ENCODE measurements around the gene PPEF1.
"Not testable (repeated sequence)": the region's sequence is repeated elsewhere in the genome, so short reads cannot be mapped to it uniquely, and the experiment has no call there.

PPEF1 gene

DNA sequence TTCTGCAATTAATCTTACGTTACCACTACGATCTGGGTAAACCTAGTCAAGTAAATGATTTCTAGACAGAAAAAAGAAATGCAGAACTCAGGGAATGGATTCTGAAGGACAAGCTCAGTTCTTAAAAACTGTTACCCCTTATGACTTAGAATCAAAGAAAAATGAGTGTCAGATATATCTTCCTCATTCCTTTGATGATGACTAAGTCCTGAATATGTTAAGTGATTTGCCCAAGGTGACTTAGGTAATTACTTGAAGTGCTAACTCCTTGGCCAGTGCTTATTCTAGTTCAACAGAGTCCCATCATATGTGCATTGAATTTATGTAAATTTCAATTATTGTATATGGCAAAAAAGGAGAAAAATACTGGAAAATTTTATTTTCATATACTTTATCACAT lies 92.5 kb downstream of the PPEF1 start:
- no peak for DNase-seq

GRCh38 chrX:18809641-18810040 lies 102.2 kb downstream of the PPEF1 start:
- DNase-seq, result no peak

- no peak for DNase-seq
These were observed 103.0 kb downstream of the PPEF1 start for GRCh38 chrX:18810416-18810815.

DNA sequence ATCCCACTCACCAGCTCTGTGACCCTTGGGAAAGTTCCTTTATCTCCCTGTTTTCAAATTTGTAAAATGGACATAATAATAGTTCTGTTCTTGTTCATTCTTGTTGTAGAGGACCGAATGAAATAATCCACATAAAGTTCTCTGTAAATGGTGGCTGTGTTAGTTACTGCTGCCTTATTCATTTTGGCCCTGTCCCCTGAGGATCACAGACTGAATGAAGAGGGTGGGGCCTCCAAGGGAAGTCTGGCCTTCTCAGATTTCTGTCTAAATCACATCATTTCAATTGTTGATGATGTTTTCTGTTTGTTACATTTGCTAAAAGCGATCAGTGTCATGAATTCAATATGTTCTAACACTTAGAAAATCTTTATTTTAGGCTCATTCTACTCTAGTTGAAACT lies 117.9 kb downstream of the PPEF1 start:
- no peak for DNase-seq

GRCh38 chrX:18828832-18829404 lies 121.5 kb downstream of the PPEF1 start:
- no peak for DNase-seq

GRCh38 chrX:18833071-18833731 lies 125.8 kb downstream of the PPEF1 start:
- no peak for DNase-seq

GRCh38 chrX:18847901-18848300 lies 140.5 kb downstream of the PPEF1 start:
- not testable (repeated sequence) for DNase-seq

DNA sequence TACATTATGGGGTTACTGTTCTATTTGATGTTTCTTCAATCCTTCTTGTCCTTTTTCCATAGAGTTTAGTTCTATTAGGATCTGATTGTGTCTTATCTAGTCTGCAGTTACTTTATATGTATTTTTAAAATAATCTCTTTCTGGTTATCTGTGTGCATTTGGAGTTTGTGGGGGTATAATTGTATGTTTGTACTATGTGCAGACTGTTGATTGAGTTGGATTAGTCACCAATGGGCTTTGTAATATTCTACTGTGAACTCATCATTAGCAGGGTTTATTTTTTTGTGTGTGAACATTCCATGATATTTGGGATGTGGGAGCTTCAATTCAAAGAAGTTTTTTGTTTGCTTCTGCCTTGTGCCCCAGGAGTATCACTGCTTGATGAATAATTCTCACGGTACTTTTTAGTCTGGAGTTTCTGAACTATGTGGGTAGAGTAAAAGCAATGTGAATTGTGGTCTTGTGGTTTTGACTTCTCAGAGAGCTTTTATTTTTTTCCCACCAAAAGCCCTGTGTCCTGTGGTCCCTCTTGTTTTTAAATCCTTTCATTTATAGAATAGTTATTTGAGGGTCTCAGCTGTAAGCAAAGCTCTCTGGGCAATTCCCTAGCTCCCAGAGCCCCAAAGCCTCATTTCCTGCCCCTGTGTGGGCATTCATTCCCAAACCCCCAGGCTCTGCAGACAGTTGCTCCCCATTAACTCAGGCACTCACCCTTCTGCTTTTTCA lies 148.6 kb downstream of the PPEF1 start:
- DNase-seq, result no peak

GRCh38 chrX:18856645-18856997 lies 149.2 kb downstream of the PPEF1 start:
- no peak for DNase-seq

- DNase-seq, result no peak
These were observed 154.1 kb downstream of the PPEF1 start for GRCh38 chrX:18861511-18861910.

DNA sequence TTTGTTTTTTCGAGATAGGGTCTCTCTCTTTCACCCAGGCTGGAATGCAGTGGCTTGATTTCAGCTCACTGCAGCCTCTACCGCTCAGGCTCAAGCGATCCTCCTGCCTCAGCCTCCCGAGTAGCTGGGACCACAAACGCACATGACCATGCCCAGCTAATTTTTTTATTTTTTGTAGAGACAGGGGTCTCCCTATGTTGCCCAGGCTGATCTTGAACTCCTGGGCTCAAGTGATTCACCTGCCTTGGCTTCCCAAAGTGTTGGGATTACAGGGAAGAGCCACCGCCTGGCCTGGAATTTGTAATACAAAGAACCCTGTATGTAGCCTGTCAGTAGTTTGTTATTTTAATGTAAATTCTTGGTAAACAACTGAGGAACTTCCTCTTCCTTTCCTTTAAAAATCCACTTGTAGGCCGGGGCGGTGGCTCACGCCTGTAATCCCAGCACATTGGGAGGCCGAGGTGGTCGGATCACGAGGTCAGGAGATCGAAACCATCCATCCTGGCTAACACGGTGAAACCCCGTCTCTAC lies 157.0 kb downstream of the PPEF1 start:
- no peak for DNase-seq

DNA sequence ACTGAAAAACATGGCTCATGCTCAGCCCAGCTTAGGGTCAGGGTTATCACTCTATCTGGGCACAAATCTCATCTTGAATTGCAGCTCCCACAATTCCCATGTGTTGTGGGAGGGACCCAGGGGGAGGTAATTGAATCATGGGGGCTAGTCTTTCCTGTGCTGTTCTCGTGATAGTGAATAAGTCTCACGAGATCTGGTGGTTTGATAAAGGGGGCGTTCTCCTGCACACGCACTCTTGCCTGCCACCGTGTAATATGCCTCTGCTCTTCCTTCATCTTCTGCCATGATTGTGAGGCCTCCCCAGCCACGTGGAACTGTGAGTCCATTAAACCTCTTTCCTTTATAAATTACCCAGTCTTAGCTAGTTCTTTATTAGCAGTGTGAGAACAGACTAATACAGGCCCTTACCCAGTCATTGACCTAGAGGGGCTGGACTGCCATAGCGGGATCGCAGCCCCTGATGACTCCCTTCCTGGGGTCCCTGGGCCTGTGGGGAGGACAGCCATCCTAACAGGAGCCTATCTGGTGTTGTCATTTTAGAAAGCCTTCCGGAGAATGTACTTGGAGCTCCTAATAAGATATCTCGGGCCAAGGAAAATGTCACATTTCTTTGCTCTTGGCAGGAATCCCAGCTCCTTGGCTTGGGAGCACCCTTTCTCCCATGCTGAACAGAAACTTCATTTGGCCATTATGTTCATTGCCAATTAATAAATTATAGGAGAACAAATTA lies 163.9 kb downstream of the PPEF1 start:
- no peak for DNase-seq

DNA sequence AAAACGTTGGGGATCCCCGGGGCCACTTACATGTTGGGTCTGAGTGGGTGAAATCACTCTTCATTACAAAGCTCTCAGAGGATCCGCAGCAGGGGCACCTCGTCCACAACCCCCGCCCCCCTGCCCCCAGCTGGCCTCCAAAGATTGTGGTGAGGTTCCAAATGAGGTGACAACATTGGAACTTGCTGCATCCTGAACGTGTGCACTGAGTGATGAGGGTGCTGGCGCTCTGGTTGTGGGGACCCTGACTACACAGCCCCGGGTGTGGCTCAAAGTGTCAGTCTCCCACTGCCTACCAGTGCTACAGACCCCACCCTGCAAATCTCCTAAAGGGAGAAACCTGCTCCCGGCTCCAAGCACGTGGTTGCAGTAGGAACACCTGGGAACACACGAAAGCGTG lies 164.5 kb downstream of the PPEF1 start:
- DNase-seq, result no peak

GRCh38 chrX:18872621-18873020 lies 165.2 kb downstream of the PPEF1 start:
- DNase-seq, result no peak

- no peak for DNase-seq
These were observed 165.8 kb downstream of the PPEF1 start for GRCh38 chrX:18873189-18873791.

DNA sequence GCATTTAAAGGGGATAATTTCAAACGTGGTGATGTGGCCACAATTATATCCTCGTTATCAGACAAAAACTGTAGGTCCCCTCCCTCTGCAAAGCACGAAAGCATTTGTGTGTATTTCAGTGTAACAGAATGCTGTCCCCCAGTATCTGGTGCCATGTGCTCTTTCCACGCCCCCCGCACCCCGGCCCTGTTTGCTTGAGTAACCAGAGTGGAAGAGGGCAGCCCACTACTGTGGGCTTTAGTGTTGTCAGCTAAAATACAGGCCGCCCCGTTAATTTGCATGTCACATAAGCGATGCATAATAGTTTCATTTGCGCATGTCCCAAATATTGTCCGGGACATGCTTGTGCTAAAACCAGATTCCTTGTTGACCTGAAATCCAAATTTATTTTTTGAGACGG lies 166.4 kb downstream of the PPEF1 start:
- DNase-seq, result no peak

- no peak for DNase-seq
These were observed 167.3 kb downstream of the PPEF1 start for GRCh38 chrX:18874560-18875255.

DNA sequence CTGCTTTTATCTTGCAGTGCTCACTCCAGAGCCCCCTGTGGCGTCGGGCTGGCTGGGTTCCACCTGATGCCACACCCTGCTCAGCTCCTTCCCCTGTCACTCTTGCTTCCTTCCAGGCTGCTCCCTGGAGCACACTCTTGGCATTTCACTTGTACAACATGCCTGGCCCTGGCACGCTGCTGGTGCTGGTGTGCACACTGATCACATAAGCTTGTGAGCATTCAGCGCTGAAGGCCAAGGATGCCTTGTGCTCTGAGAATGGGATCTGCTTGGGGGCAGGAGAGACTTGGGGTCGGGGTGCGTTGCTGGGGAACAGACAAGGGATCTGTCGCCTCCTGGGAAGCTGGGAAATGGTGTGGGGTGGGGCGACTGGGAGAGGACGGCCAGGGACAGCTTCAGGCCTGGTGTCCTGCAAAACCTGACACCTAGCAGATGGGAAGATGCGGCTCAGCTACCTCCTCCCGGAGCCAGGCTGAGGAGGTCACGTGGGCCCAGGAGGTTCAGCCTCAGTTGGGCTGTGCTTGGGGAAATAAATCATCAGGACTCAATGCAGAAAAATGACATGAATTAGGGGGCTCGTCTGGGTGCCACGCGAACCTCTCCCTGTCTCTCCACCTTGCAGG lies 167.9 kb downstream of the PPEF1 start:
- no peak for DNase-seq

GRCh38 chrX:18877469-18877868 lies 170.0 kb downstream of the PPEF1 start:
- no peak for DNase-seq

All from activated T-cell treated with anti-CD3 and anti-CD28 coated beads for 4 hours (primary cell).